Naive thymus-derived CD8-positive, alpha-beta T cell (primary cell): ENCODE data around the gene C9orf50. TPM values are rescaled to one million over a fixed set of nuclear protein-coding genes. Genes with fewer than 3 reads are reported as not detected.

Source experiments
- ATAC-seq, 2 donors: fragments of 150-1000 bp; cut with Tn5 transposase in 1 of 2; sonication (Bioruptor Pico), chemical (Tn5 transposase) in 1 of 2; 1 replicate in 1 of 2; 2 replicates in 1 of 2; pipeline ENCODE4 v1.10.0; 2021; ENCODE audit warnings: mild to moderate bottlenecking in 2 of 2, moderate library complexity in 2 of 2
- POLR2A ChIA-PET: fragments of 350-600 bp; sonication (Branson Sonifier 250); formaldehyde crosslinking; loops from one replicate; lab custom pipeline; 2021; ENCODE audit warnings: antibody characterized with exemption; lab: Charles Lee
- DNase-seq, 10 donors: peaks; one replicate each; pipeline versions ENCODE4 v3.0.0 to v3.0.0-alpha.2; 2020 to 2022
- H3K27ac Mint-ChIP-seq, 10 donors: one replicate each; pipeline ENCODE4 v1.8.0; 2020 to 2022; ENCODE audit warnings: mild to moderate bottlenecking in 10 of 10, mixed read lengths in 10 of 10, moderate library complexity in 4 of 10, inconsistent platforms in 1 of 10
- H3K27me3 Mint-ChIP-seq, 5 donors: one replicate each; pipeline ENCODE4 v1.8.0; 2021 to 2022; ENCODE audit warnings: mixed read lengths in 5 of 5
- H3K36me3 Mint-ChIP-seq, 3 donors: one replicate each; pipeline ENCODE4 v1.8.0; 2020 to 2022; ENCODE audit warnings: mixed read lengths in 3 of 3, mild to moderate bottlenecking in 2 of 3, inconsistent platforms in 1 of 3
- H3K4me1 Mint-ChIP-seq, 4 donors: one replicate each; pipeline ENCODE4 v1.8.0; 2021 to 2022; ENCODE audit warnings: mixed read lengths in 4 of 4
- H3K4me3 Mint-ChIP-seq, 10 donors: one replicate each; pipeline ENCODE4 v1.8.0; 2020 to 2022; ENCODE audit warnings: mild to moderate bottlenecking in 10 of 10, mixed read lengths in 10 of 10, moderate library complexity in 6 of 10, inconsistent platforms in 1 of 10
- H3K9me3 Mint-ChIP-seq, 9 donors: one replicate each; pipeline ENCODE4 v1.8.0; 2020 to 2022; ENCODE audit warnings: mixed read lengths in 9 of 9, mild to moderate bottlenecking in 3 of 9, inconsistent platforms in 1 of 9, moderate library complexity in 1 of 9
- polyA plus RNA-seq, 3 donors: library from polyadenylated mRNA; unstranded; fragments of 300-500 nt; fragmentation: Illumina TruSeq; gene quantifications; one replicate each; pipeline ENCODE4 v1.2.3, GENCODE V29; 2021
- total RNA-seq, 8 experiments: library from RNA in 2 of 8; stranded (reverse) in 2 of 8; gene quantifications; one replicate each; pipeline ENCODE4 v1.2.3 and lab custom pipeline; 2021 to 2026

Gene C9orf50
- total and polyA plus RNA-seq, 5 experiments from 2014 or later, result not detected

- peak overlapping the region; percentile 85 to 98 (median 94) for H3K27ac Mint-ChIP-seq
- ATAC-seq, result peak; percentile 45 to 50
- POLR2A ChIA-PET, result interaction anchor here (1.1 to 7.0 kb wide), 6 partner anchors 13 to 484 kb away, joined by 3 to 51 read pairs (median 6); partner anchors contain the start of genes ASB6 and IER5L
These were observed 5.9 kb upstream of the C9orf50 start for GRCh38 chr9:129626625-129627284.

DNA sequence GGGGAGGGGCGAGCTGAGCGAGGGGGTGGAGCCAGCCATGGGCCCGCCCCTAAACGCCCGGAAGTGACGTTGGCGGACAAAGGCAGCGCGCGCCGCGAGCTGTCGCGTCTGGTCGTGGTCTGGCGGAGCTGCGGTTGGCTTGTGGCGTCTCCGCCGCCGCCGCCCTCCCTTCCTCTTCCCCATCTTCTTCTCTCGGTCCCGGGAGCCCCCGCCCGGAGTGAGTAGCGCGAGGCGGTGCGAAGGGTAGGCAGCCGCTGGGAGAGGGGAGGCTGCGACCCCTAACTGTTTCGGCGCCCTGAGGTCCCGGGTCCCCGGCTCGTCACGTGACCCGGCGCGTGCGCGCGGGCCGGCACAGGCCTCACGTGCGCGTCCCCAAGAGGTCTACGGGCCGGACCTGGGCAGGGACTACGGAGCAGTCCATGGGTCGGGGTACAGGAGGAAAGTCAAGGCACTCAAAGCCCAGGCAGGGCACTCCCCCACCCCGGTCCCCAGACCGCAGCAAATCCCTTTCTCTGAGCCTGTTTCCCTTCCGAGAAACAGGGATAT is 5.3 kb upstream of the C9orf50 start, which contains the start of gene NTMT1:
TSS of gene NTMT1 (plus strand) at position 85 of the 546 bp plus-strand sequence. CDS start 6,541 bp downstream, outside the sequence.
- H3K4me1 Mint-ChIP-seq, result peaks cover 29 to 64% (median 60%) of the 10 kb centered on the region in 4 donors
- H3K9me3 Mint-ChIP-seq, result no peaks in the 10 kb centered on the region
- POLR2A ChIA-PET, result interaction anchor here (0.7 to 7.0 kb wide), 16 partner anchors 13 to 514 kb away, joined by 3 to 51 read pairs (median 5); partner anchors contain the start of genes ASB6 and IER5L
- H3K36me3 Mint-ChIP-seq, result peaks cover 0 to 5% (median 0%) of the 10 kb centered on the region in 3 donors
- peaks cover 2 to 20% (median 6%) of the 10 kb centered on the region in 5 donors for H3K27me3 Mint-ChIP-seq
- ATAC-seq (peak; percentile 73 to 78), DNase-seq (peak; percentile 88 to 97 (median 91))
- H3K27ac Mint-ChIP-seq, result peak within 1 kb of the TSS; percentile 85 to 98 (median 96)
- H3K4me3 Mint-ChIP-seq, result peak within 1 kb of the TSS; percentile 82 to 97 (median 90)

More at GRCh38 chr9:129626625-129627284, 5.9 kb upstream of the C9orf50 start:
- Mint-ChIP-seq H3K4me1 (peaks cover 34 to 70% (median 66%) of the 10 kb centered on the region in 4 donors), H3K9me3 (no peaks in the 10 kb centered on the region), H3K36me3 (peaks cover 0 to 7% (median 0%) of the 10 kb centered on the region in 3 donors), H3K27me3 (peaks cover 0 to 14% (median 3%) of the 10 kb centered on the region in 5 donors), H3K4me3 (peak overlapping the region; percentile 82 to 97 (median 90))
- peak in 9 of 10 donors; percentile 28 to 70 (median 43) for DNase-seq

DNA sequence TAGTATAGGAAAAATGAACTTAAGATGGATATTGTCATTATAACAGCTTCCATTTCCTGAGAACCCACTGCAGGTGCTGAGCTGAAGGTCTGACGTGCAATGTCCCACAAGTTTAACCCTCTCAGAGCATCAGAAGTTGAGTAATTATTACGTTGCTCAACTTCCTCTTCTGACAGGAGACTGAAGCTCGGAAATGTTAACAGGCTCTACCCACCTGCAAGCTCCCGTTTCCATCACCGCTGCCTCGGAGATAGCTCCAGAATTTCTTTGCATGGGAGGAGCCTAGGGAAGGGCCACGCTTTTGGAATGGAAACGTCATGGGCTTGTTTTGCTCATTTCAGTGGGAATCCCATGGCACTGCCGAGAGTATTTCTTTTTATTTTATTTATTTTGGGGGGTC is 4.0 kb upstream of the C9orf50 start:
- H3K4me3 Mint-ChIP-seq, result peak overlapping the region; percentile 81 to 97 (median 88)
- DNase-seq (peak in 6 of 10 donors; percentile 26 to 66 (median 45)), ATAC-seq (peak; percentile 23 to 50)
- H3K9me3 Mint-ChIP-seq, result no peaks in the 10 kb centered on the region
- peak overlapping the region; percentile 85 to 96 (median 92) for H3K27ac Mint-ChIP-seq
- peaks cover 0 to 5% (median 0%) of the 10 kb centered on the region in 3 donors for H3K36me3 Mint-ChIP-seq
- POLR2A ChIA-PET, result interaction anchor here (0.6 to 7.0 kb wide), 9 partner anchors 9 to 544 kb away, joined by 3 to 51 read pairs (median 4); partner anchors contain the start of genes ASB6 and DOLPP1
- peaks cover 6 to 25% (median 11%) of the 10 kb centered on the region in 5 donors for H3K27me3 Mint-ChIP-seq
- peaks cover 25 to 60% (median 52%) of the 10 kb centered on the region in 4 donors for H3K4me1 Mint-ChIP-seq

DNA sequence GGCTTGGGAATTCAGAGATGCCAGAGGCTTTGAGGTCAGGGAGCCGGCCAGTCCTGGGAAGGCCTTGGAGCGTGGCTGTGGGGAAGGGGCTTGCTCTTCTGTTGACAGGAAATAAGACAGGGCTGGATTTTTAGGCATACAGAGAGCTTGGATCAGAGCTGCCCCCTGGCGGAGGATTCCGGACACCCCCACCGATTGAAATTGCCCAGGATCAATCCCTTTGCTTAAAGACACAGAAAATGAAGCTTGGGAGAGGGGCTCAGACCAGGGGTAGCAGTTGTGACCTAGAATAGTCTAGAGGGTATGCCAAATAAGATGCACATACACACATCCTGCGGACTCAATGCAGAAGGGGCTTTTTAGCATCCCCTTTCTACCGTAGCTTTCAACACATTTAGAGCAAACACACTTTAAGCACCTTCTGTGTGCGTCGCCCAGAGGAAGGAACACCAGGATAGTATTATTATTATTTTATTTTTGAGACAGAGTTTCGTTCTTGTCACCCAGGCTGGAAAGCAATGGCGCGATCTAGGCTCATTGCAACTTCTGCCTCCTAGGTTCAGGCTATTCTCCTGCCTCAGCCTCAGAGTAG is 3.4 kb upstream of the C9orf50 start:
- Mint-ChIP-seq H3K4me3 (peak overlapping the region; percentile 81 to 97 (median 88)), H3K9me3 (no peaks in the 10 kb centered on the region), H3K36me3 (peaks cover 0 to 4% (median 0%) of the 10 kb centered on the region in 3 donors), H3K27me3 (peaks cover 6 to 25% (median 11%) of the 10 kb centered on the region in 5 donors), H3K4me1 (peaks cover 21 to 53% (median 47%) of the 10 kb centered on the region in 4 donors), H3K27ac (peak overlapping the region; percentile 67 to 96 (median 89))
- POLR2A ChIA-PET, result interaction anchor here (0.8 to 7.0 kb wide), 7 partner anchors 8 to 543 kb away, joined by 3 to 51 read pairs (median 4); partner anchors contain the start of genes ASB6 and DOLPP1
- ATAC-seq (no peak), DNase-seq (peak; percentile 43 to 80 (median 58))

GRCh38 chr9:129623331-129623730 is 2.4 kb upstream of the C9orf50 start:
- Mint-ChIP-seq H3K36me3 (peaks cover 0 to 4% (median 0%) of the 10 kb centered on the region in 3 donors), H3K9me3 (peaks cover 0 to 1% (median 0%) of the 10 kb centered on the region in 9 donors), H3K27me3 (peaks cover 8 to 28% (median 17%) of the 10 kb centered on the region in 5 donors), H3K4me1 (peaks cover 19 to 48% (median 41%) of the 10 kb centered on the region in 4 donors), H3K27ac (peak overlapping the region in 3 of 10 donors; percentile 12 to 85 (median 24)), H3K4me3 (peak overlapping the region in 2 of 10 donors; percentile 5 to 56)
- POLR2A ChIA-PET, result interaction anchor here (0.6 kb wide), 1 partner anchor 167 kb away, joined by 3 read pairs; no protein-coding TSS in a partner anchor
- no peak for ATAC-seq
- no peak for DNase-seq

DNA sequence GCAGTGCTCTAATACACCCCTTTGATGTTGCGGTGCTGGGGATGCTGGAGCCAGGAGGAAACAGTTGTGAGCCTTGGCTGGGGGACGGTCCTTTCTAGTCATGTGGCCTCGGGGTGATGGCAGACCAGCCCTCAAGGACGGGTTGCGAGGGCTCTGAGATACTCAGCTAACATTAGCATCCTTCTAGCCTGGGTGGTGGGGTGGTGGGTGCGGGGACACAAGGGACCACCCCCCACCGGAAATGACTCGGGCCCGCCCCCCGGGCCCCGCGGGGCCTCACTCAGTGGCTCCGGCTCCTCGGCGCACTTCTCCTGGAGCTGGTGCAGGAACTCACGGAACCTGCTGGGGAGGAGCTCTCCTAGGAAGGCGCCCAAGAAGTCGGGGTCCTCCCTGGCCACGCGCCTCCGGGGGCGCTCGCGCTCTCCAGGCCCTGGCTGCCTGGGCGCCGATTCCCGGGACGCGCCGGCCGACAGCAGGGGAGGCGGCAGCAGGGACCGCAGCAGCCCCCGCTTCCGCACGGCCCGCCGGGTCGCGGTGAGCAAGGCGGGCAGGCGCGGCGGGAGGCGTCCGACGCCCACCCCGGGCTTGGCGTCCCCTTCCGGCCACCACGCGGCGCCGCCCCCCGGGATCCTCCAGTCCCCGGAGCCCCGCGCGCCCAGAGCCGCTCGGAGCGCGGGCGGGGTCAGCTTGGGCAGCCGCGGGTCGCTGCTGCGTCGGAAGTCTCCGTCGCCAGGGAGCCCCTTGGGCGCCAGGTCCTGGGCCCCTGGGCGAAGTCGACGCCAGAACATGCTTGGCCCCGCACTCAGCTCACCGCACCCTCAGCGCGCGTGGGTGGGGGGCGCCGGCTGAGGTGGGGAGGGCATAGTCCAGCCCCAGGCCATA is 873 bp downstream of the C9orf50 start:
- peaks cover 9 to 29% (median 21%) of the 10 kb centered on the region in 5 donors for H3K27me3 Mint-ChIP-seq
- peaks cover 0 to 1% (median 0%) of the 10 kb centered on the region in 9 donors for H3K9me3 Mint-ChIP-seq
- DNase-seq, result peak in 1 of 10 donors; percentile 29
- POLR2A ChIA-PET, result interaction anchor here (0.5 to 1.1 kb wide), 3 partner anchors 442 to 508 kb away, joined by 3 to 5 read pairs (median 3); partner anchors contain the start of gene IER5L
- peaks cover 10 to 24% (median 19%) of the 10 kb centered on the region in 4 donors for H3K4me1 Mint-ChIP-seq
- peak; percentile 29 to 60 for ATAC-seq
- H3K27ac Mint-ChIP-seq, result peak overlapping the region in 2 of 10 donors; percentile 27 to 48
- H3K4me3 Mint-ChIP-seq, result peak overlapping the region in 6 of 10 donors; percentile 16 to 70 (median 49)
- H3K36me3 Mint-ChIP-seq, result no peaks in the 10 kb centered on the region

DNA sequence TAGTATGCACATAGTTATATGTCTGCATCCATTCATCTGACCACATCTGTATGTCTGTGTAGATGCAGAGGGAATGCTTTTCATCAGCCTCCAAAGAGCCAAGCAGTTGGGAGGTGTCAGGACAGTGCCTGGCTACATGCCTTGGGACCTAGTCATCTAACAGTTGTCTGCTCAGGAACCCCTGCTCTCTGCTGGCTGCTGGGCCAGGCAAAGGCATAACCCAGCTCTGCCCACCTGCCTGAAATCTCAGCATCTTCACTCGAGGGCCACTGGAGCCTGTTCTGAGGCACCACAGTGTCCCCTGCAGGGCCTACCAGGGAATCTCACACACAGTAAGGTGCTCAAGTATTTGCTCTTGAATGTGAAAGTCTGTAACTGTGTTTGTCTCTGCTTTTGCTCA is 3.7 kb downstream of the C9orf50 start:
- H3K4me3 Mint-ChIP-seq, result no peak overlapping the region
- ATAC-seq (peak in 1 of 2 donors; percentile 43), DNase-seq (no peak)
- peaks cover 0 to 1% (median 0%) of the 10 kb centered on the region in 9 donors for H3K9me3 Mint-ChIP-seq
- no peaks in the 10 kb centered on the region for H3K36me3 Mint-ChIP-seq
- peak overlapping the region in 1 of 10 donors; percentile 3 for H3K27ac Mint-ChIP-seq
- POLR2A ChIA-PET, result no interaction called here
- peaks cover 9 to 23% (median 11%) of the 10 kb centered on the region in 5 donors for H3K27me3 Mint-ChIP-seq
- H3K4me1 Mint-ChIP-seq, result peaks cover 0 to 11% (median 6%) of the 10 kb centered on the region in 4 donors

DNA sequence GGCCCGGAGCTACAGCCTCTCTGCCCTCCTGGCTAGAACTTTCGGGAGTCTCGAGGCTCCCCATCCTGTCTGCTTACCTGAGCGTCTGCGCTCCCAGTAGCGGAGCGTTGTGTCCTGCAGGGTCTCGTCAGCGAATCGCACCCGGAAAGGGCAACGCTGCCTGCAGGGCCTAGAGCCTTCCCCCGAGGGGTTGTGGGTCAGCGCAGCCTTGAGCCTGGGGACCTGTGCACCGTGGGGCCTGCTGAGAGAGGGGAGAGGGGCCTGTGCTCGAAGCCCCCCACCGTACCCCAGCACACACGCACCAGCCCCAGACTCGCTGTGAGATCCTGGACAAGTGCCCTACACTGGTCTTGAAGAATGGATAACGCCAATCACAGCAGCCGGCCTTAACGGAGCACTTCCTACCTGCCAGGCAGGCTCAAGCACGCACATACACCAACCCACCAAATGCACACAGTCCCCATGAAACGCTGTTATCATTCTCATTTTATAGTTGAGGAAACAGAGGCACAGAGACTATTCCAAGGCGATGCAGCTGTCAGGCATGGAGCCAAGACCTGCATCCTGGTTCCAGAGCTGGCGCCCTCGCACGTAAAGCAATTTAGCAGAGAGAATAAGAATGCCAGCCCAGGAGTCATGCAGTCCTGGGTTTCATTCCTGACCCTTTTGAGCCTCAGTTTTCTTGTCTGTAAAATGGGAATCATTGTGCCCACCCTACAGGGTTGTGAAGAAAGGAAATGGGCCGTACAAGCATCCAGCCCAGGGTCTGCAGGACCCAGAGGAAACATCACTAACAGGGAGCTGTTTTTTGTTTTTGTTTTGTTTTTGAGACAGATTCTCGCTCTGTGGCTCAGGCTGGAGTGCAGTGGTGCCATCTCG is 5.3 kb downstream of the C9orf50 start:
- DNase-seq (no peak), ATAC-seq (no peak)
- peak overlapping the region in 1 of 10 donors; percentile 4 for H3K4me3 Mint-ChIP-seq
- H3K27me3 Mint-ChIP-seq, result peaks cover 0 to 10% (median 5%) of the 10 kb centered on the region in 5 donors
- POLR2A ChIA-PET, result interaction anchor here (0.6 to 1.2 kb wide), 3 partner anchors 9 to 477 kb away, joined by 3 read pairs; no protein-coding TSS in a partner anchor
- peaks cover 0 to 1% (median 0%) of the 10 kb centered on the region in 9 donors for H3K9me3 Mint-ChIP-seq
- H3K27ac Mint-ChIP-seq, result no peak overlapping the region
- H3K36me3 Mint-ChIP-seq, result no peaks in the 10 kb centered on the region
- peaks cover 0 to 15% (median 9%) of the 10 kb centered on the region in 4 donors for H3K4me1 Mint-ChIP-seq

- POLR2A ChIA-PET, result no interaction called here
- Mint-ChIP-seq H3K4me3 (no peak overlapping the region), H3K36me3 (no peaks in the 10 kb centered on the region), H3K4me1 (peaks cover under 1 to 16% (median 10%) of the 10 kb centered on the region in 4 donors), H3K9me3 (peaks cover 0 to 1% (median 0%) of the 10 kb centered on the region in 9 donors), H3K27me3 (peaks cover 0 to 10% (median 5%) of the 10 kb centered on the region in 5 donors), H3K27ac (no peak overlapping the region)
- DNase-seq (no peak), ATAC-seq (no peak)
These were observed 6.0 kb downstream of the C9orf50 start for GRCh38 chr9:129614932-129615331.

- no peak overlapping the region for H3K4me3 Mint-ChIP-seq
These were observed 7.3 kb downstream of the C9orf50 start for GRCh38 chr9:129613520-129614175.

More at GRCh38 chr9:129613520-129614175, 7.3 kb downstream of the C9orf50 start:
- ATAC-seq (no peak), DNase-seq (no peak)
- Mint-ChIP-seq H3K27ac (peak overlapping the region in 2 of 10 donors; percentile 27 to 62), H3K9me3 (peaks cover 0 to 1% (median 0%) of the 10 kb centered on the region in 9 donors), H3K36me3 (no peaks in the 10 kb centered on the region), H3K27me3 (peaks cover 0 to 6% (median 2%) of the 10 kb centered on the region in 5 donors), H3K4me1 (peaks cover 5 to 20% (median 17%) of the 10 kb centered on the region in 4 donors)
- POLR2A ChIA-PET, result interaction anchor here (6.1 kb wide), 1 partner anchor 474 kb away, joined by 35 read pairs; no protein-coding TSS in a partner anchor
